OCI-LY1 (cell line): ENCODE measurements around the gene ABCF1.

Experiments used
- H2AFZ ChIP-seq: fragments of 200-600 bp; sonication (generic), shearing (Covaris generic); 2 replicates; pipeline ENCODE4 v1.6.0; 2014; ENCODE audit warnings: antibody characterized with exemption, mild to moderate bottlenecking, low read length
- H3F3A ChIP-seq: fragments of 200-600 bp; sonication (generic), shearing (Covaris generic); 2 replicates; pipeline ENCODE4 v1.6.0; 2014; ENCODE audit warnings: mild to moderate bottlenecking, antibody characterized with exemption, low read length, moderate library complexity; ENCODE audit not compliant: insufficient read depth
- H3K27ac ChIP-seq: fragments of 200-600 bp; sonication (generic); 2 replicates; pipeline ENCODE4 v1.5.1; 2014; ENCODE audit warnings: low read length, mixed run types, mild to moderate bottlenecking, low read depth; ENCODE audit not compliant: poor library complexity, severe bottlenecking
- H3K27me3 ChIP-seq: fragments of 200-600 bp; sonication (generic); 2 replicates; pipeline ENCODE4 v1.6.0; 2014; ENCODE audit warnings: antibody characterized with exemption, mild to moderate bottlenecking, low read length, moderate library complexity; ENCODE audit not compliant: insufficient read depth
- H3K36me3 ChIP-seq: fragments of 200-600 bp; sonication (generic); 2 replicates; pipeline ENCODE4 v1.6.1; 2014; ENCODE audit warnings: mild to moderate bottlenecking, antibody characterized with exemption, low read length, moderate library complexity, mixed read lengths; ENCODE audit not compliant: insufficient read depth
- H3K4me1 ChIP-seq: fragments of 200-600 bp; sonication (generic); 2 replicates; pipeline ENCODE4 v1.5.1; 2014; ENCODE audit warnings: mild to moderate bottlenecking, low read length, moderate library complexity; ENCODE audit not compliant: insufficient read depth, severe bottlenecking
- H3K4me2 ChIP-seq: fragments of 200-600 bp; sonication (generic), shearing (Covaris generic); 2 replicates; pipeline ENCODE4 v1.6.1; 2014; ENCODE audit warnings: low read length
- H3K4me3 ChIP-seq: fragments of 200-600 bp; sonication (generic); 2 replicates; pipeline ENCODE4 v1.5.1; 2014; ENCODE audit warnings: low read length, low read depth, mild to moderate bottlenecking, mixed read lengths; ENCODE audit not compliant: poor library complexity, severe bottlenecking
- H3K79me2 ChIP-seq: fragments of 200-600 bp; shearing (Covaris generic); 2 replicates; pipeline ENCODE4 v1.6.1; 2016; ENCODE audit warnings: mixed run types, low read length, mixed read lengths; ENCODE audit not compliant: insufficient read depth
- H3K9ac ChIP-seq: fragments of 200-600 bp; sonication (generic), shearing (Covaris generic); 2 replicates; pipeline ENCODE4 v1.6.1; 2014; ENCODE audit warnings: mild to moderate bottlenecking, low read length, mixed read lengths
- H3K9me2 ChIP-seq: fragments of 200-600 bp; sonication (generic), shearing (Covaris generic); 2 replicates; pipeline ENCODE4 v1.6.1; 2014; ENCODE audit warnings: low read depth, mild to moderate bottlenecking, low read length, mixed read lengths
- H3K9me3 ChIP-seq: fragments of 200-600 bp; shearing (Covaris generic); 2 replicates; pipeline ENCODE4 v1.6.1; 2014; ENCODE audit warnings: low read length, mixed read lengths
- H4K20me1 ChIP-seq: fragments of 200-600 bp; sonication (generic), shearing (Covaris generic); 2 replicates; pipeline ENCODE4 v1.6.0; 2016; ENCODE audit warnings: mild to moderate bottlenecking, low read length; ENCODE audit not compliant: insufficient read depth
- EZH2 ChIP-seq: fragments of 200-600 bp; sonication (generic), shearing (Covaris generic); IDR thresholded peaks from 2 replicates; pipeline ENCODE4 v1.8.0; 2017; ENCODE audit warnings: borderline replicate concordance, mixed run types, mild to moderate bottlenecking, antibody characterized with exemption, low read length, moderate library complexity, mixed read lengths
- TF ChIP-seq, protein P1 (sequence below): fragments of 200-600 bp; sonication (generic), shearing (Covaris generic); IDR thresholded peaks from 2 replicates; pipeline ENCODE4 v1.5.1; 2017; ENCODE audit warnings: mild to moderate bottlenecking, antibody characterized with exemption, low read length, moderate library complexity, mixed read lengths

Gene ABCF1

DNA sequence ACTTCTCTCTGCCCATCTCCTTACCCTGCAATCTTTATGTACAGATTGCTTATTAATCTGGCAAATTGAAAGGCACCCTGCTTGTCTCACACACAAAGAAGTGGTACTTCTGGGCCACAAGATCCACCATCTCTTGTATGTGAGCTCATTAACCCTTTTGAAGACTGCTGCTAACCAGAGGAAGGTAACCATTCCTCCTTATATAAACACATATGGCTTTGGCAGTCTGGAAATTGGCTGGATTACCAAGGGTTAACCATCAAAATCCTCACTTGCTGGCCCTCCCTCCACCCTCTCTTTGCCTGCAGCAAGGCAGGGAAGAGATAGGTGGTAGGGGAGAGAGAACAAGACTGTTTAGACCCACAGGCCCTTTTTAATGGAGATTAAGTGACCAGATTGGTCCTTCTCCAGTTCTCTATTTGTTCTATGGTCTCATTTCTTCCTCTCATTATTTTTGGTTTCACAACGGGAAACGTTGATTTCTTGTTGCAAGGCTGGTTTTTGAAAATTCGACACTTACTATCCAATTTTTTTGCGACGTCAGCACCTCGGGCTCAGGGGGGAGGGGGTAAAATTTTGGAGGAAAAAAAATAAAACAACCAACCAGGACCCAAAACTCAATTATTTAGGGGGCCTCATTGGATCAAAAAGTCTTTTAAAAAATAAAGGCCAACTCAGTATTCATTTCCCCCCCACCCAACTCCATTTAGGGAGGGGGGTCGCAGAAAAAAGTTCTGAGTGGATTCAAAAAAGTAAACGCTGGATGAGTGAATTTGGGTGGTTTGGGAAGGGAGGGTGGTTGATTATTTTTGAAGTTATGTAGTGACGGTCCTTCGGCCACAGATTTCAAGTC is 44.9 kb downstream of the ABCF1 start:
- H3K36me3 ChIP-seq: peaks cover 73% of the 10 kb centered on the region
- peaks cover 44% of the 10 kb centered on the region for H3K4me1 ChIP-seq
- peak overlapping the region; percentile 88 for H3K4me2 ChIP-seq
- H3K27me3 ChIP-seq: no peaks in the 10 kb centered on the region
- TF ChIP-seq EZH2: no peak
- TF ChIP-seq, protein P1, sequence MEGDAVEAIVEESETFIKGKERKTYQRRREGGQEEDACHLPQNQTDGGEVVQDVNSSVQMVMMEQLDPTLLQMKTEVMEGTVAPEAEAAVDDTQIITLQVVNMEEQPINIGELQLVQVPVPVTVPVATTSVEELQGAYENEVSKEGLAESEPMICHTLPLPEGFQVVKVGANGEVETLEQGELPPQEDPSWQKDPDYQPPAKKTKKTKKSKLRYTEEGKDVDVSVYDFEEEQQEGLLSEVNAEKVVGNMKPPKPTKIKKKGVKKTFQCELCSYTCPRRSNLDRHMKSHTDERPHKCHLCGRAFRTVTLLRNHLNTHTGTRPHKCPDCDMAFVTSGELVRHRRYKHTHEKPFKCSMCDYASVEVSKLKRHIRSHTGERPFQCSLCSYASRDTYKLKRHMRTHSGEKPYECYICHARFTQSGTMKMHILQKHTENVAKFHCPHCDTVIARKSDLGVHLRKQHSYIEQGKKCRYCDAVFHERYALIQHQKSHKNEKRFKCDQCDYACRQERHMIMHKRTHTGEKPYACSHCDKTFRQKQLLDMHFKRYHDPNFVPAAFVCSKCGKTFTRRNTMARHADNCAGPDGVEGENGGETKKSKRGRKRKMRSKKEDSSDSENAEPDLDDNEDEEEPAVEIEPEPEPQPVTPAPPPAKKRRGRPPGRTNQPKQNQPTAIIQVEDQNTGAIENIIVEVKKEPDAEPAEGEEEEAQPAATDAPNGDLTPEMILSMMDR: no peak
- H3K9me3 ChIP-seq: no peaks in the 10 kb centered on the region
- no peaks in the 10 kb centered on the region for H3K9me2 ChIP-seq
- H3K4me3 ChIP-seq: peak overlapping the region; percentile 97
- peak overlapping the region; percentile 93 for H3K27ac ChIP-seq
- H3K9ac ChIP-seq: peak overlapping the region; percentile 99
- peaks cover 42% of the 10 kb centered on the region for H3K79me2 ChIP-seq
- no peaks in the 10 kb centered on the region for H4K20me1 ChIP-seq
- 0 out of 2 replicates have a peak, but pooled peaks cover 2% of the 10 kb centered on the region for H3F3A ChIP-seq
- H2AFZ ChIP-seq: no peak overlapping the region

DNA sequence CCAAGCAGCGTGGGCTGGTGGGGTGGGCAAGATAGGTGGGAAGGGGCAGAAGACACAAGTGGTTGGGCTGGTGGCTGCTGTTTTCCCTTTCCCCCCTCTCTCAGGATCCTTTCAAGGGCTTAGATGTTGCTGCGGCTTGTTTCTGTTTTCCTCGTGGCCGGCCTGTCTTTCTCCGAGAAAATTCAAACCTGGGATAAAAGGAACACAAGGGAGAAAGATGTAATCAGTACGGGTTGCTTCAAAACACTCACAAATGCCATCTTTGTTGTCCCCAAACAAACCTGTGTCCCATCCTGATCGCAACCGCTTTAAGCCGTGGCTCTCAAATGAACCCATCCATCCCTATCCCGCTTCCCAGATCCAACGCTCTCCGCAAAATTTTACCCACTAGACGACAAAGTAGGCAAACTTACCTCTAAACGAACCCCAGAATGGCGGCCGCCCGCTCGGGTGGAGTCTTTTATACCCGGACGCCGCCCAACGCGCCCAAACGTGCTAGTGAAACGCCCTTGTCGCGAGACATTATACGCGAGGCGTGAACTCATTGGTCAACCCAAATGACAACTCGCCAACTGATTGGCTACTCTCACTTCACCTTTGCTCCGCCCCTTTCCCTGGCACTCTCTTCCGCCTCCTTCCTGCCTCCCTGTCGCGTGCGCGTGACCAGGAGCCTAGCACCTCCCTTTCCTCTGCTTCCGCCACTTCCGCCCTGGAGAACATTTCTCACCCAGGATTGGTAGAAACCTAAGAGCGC is 45.7 kb downstream of the ABCF1 start, which contains the start of gene PPP1R10:
PPP1R10 (minus strand) TSS at position 433 of the 754 bp plus-strand sequence. CDS start 7,299 bp downstream, outside the sequence.
- no peaks in the 10 kb centered on the region for H4K20me1 ChIP-seq
- 0 out of 2 replicates have a peak, but pooled peaks cover 2% of the 10 kb centered on the region for H3F3A ChIP-seq
- H3K36me3 ChIP-seq: peaks cover 73% of the 10 kb centered on the region
- H2AFZ ChIP-seq: no peak within 1 kb of the TSS
- H3K27me3 ChIP-seq: no peaks in the 10 kb centered on the region
- H3K9me2 ChIP-seq: no peaks in the 10 kb centered on the region
- H3K79me2 ChIP-seq: peaks cover 42% of the 10 kb centered on the region
- peak within 1 kb of the TSS; percentile 97 for H3K4me3 ChIP-seq
- H3K27ac ChIP-seq: peak within 1 kb of the TSS; percentile 93
- H3K4me2 ChIP-seq: peak within 1 kb of the TSS; percentile 98
- H3K9me3 ChIP-seq: no peaks in the 10 kb centered on the region
- TF ChIP-seq, protein P1: no peak
- TF ChIP-seq EZH2: no peak
- H3K9ac ChIP-seq: peak within 1 kb of the TSS; percentile 100
- H3K4me1 ChIP-seq: peaks cover 40% of the 10 kb centered on the region

DNA sequence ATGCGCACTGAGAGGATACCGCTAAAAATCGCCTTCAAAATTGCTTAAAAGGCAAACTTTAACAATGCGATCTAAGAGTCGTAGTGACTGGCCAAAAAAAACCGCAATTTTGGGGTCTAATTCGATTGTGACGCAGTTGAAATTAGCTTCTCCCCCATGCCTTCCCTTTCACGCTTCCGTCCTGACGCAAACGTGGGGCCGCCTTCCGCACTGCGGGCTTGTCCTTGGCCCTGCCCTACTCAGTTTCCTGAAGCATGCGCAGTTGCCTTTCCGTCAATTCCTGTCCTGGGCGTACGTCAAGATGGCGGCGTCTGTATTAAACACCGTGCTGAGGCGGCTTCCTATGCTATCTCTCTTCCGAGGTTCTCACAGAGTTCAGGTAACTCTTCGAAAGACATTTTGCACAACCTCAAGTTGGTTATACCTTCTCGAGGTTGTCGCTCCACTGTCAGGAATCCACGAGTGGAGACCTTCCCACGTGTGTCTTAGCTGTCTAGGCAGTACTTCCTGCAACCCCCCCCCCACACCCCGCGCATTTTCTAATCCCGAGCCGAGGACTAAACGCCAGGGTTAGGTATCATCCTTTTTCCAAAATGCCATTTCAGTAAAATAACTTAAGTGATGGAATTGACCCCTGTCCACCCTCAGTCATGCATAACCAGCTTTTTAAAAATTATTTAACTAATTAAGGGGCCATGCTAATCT is 46.5 kb downstream of the ABCF1 start, which contains the start of gene MRPS18B:
MRPS18B (plus strand) TSS at position 276 of the 705 bp plus-strand sequence; CDS start at position 302, 26 bp downstream.
- H3K36me3 ChIP-seq: peaks cover 73% of the 10 kb centered on the region
- H3K9ac ChIP-seq: peak within 1 kb of the TSS; percentile 100
- H3K9me2 ChIP-seq: no peaks in the 10 kb centered on the region
- no peaks in the 10 kb centered on the region for H3K27me3 ChIP-seq
- no peaks in the 10 kb centered on the region for H3K9me3 ChIP-seq
- H3K27ac ChIP-seq: peak within 1 kb of the TSS; percentile 93
- TF ChIP-seq EZH2: no peak
- TF ChIP-seq, protein P1: no peak
- no peaks in the 10 kb centered on the region for H4K20me1 ChIP-seq
- peak within 1 kb of the TSS; percentile 97 for H3K4me3 ChIP-seq
- H3K79me2 ChIP-seq: peaks cover 42% of the 10 kb centered on the region
- H3F3A ChIP-seq: 0 out of 2 replicates have a peak, but pooled peaks cover 2% of the 10 kb centered on the region
- H3K4me2 ChIP-seq: peak within 1 kb of the TSS; percentile 98
- H3K4me1 ChIP-seq: peaks cover 33% of the 10 kb centered on the region
- no peak within 1 kb of the TSS for H2AFZ ChIP-seq
